GM19240 (cell line): ENCODE results near the gene LMO3.

Experiments used
- DNase-seq: peaks from one replicate; pipeline ENCODE4 v3.0.0; 2011; ENCODE audit warnings: low spot score; ENCODE audit not compliant: insufficient read length

LMO3 gene

GRCh38 chr12:16606117-16606200 lies at the start of gene LMO3:
Gene LMO3 (minus strand): TSS chr12:16606162. CDS start chr12:16600860, 5,302 bp downstream.
- no peak for DNase-seq

GRCh38 chr12:16636435-16637055 lies 30.6 kb upstream of the LMO3 start:
- DNase-seq, result no peak

DNA sequence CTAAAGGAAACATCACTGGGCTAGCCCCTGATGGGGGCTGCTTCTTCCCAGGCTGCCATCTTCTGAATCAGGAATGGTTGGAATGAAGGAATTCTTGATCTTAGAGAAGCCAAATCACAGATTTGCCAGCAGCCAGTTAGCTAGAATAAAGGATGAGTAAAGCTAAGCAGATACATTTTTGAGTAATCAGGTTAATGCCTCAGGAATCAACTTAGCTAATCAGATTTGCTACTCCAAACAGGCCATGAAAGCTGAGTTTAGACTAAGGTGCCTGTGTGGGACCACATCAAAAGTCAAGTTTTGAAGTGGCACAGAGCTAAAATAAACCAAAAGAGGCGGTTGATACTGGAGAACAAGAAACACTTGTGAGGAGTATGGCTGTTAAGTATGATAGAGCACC lies 28.8 kb upstream of the LMO3 start:
- no peak for DNase-seq

DNA sequence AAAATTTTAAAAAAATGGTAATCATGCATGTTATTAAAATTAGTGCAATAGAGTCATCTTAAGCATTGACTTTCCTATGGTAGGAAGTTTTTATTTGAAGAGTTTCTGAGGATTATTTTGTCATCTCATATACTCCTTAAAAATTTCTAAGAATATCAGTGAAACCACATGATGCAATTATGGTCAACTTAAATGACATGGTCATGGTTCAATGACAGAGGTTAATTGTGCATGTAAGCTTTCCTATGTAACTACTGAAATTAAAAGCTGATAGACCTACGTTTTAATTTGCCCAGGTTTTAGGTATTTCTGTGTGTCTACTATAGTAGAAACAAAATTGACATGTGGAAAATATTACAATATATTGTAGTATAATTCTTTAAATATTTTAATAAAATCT lies 21.0 kb upstream of the LMO3 start:
- DNase-seq, result no peak

DNA sequence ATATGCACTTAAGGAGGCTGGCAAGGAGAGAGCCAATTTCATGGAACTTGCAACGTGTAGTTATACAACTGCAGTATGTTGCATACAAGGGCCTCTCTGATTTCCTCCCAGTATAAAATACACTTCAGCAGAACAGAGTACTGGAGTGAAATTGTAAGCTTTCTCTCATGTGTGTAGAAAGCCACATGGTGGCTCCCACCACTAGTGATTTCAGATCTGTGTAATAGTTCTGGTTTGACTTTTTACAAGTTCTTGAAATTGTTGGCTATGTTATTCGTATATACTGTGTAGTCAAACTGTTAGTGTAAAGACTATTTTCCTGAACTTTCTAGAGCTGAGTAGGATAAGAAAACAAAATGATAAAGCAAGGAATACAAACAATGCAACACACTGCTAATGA lies 16.4 kb upstream of the LMO3 start:
- no peak for DNase-seq

- no peak for DNase-seq
These were observed 13.6 kb upstream of the LMO3 start for GRCh38 chr12:16619537-16619936.

GRCh38 chr12:16618256-16618655 lies 12.3 kb upstream of the LMO3 start:
- DNase-seq, result no peak

- no peak for DNase-seq
These were observed 7.2 kb upstream of the LMO3 start for GRCh38 chr12:16613199-16613598.

GRCh38 chr12:16612647-16613046 lies 6.7 kb upstream of the LMO3 start:
- DNase-seq, result no peak

DNA sequence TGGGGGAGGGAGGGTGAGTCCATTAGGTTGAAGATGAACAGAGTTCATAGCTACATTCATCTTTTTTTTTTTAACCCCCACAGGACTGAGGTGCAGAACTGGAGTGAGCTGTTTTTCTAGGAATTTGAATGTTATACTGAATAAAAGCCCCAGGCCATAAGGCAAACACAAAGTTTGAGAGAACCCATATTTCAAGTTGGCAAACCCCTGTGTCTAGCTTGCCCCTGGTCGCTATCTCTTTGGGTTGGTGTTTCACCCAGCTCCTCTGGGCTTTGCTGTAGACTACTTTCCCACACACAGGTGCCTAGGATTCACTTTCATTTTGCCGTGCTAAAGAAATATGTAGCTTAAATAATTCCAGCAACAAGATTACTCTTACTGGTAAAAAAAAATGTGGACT lies 5.2 kb upstream of the LMO3 start:
- no peak for DNase-seq

DNA sequence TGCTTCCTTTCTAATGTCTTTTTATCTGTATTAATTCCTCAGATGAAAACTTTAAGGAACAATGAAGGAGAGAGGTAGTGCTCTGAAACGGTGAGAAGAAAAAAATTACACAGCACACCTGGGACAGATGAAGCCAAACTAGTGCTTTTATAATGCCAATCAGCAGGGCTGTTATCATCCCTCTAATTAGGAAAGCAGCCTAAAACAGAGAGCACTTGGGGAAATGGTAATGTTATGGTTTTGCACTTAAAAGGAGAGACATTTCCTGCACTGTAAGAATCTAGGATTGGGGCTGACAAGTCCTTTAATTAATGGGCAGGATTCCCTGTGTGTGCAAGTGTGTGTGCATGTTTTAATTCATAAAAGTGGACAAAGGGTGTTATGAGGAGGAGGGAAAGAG lies 4.8 kb upstream of the LMO3 start:
- DNase-seq, result no peak

GRCh38 chr12:16610001-16610585 lies 4.1 kb upstream of the LMO3 start:
- DNase-seq, result no peak

GRCh38 chr12:16608946-16609539 lies 3.1 kb upstream of the LMO3 start:
- DNase-seq, result no peak

- no peak for DNase-seq
These were observed 2.2 kb upstream of the LMO3 start for GRCh38 chr12:16607906-16608775.

- no peak for DNase-seq
These were observed 1.0 kb upstream of the LMO3 start for GRCh38 chr12:16606991-16607390.

- no peak for DNase-seq
These were observed 363 bp upstream of the LMO3 start for GRCh38 chr12:16606201-16606849.

- DNase-seq, result no peak
These were observed 283 bp downstream of the LMO3 start for GRCh38 chr12:16605642-16606116.

- DNase-seq, result no peak
These were observed 1.2 kb downstream of the LMO3 start for GRCh38 chr12:16604596-16605252.

GRCh38 chr12:16603916-16604575 lies 1.9 kb downstream of the LMO3 start:
- DNase-seq, result no peak

GRCh38 chr12:16603260-16603915 lies 2.6 kb downstream of the LMO3 start:
- no peak for DNase-seq

DNA sequence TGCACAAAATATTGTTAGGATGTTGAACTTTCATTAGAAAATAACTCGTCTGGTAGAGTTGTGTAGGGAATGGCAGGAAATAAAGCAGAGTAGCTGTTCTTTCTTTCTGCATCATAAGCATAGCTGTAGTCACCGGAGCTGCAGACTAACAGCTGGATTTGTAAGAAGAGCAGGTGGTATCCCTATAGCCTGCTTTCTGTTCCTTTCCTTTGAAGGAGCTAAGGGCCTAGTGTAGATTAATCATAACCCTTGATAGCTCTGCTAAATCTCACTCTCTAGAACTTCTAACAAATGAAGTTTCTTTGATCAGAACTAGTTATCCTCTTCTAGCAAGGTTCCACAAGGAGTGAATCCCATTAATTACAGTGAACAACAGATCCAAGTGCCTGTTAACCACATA lies 3.5 kb downstream of the LMO3 start:
- no peak for DNase-seq
